HG03378 (cell line): Measurements from ENCODE around the gene ST8SIA6.
"Not testable (repeated sequence)": the region's sequence is repeated elsewhere in the genome, so short reads cannot be mapped to it uniquely, and the experiment has no call there.

Experiments used
- ATAC-seq: cut with Tn5 transposase; IDR thresholded peaks from one replicate; pipeline ENCODE4 v1.9.1; 2021; ENCODE audit warnings: mild to moderate bottlenecking, moderate library complexity; ENCODE audit not compliant: unreplicated experiment

The ST8SIA6 gene

DNA sequence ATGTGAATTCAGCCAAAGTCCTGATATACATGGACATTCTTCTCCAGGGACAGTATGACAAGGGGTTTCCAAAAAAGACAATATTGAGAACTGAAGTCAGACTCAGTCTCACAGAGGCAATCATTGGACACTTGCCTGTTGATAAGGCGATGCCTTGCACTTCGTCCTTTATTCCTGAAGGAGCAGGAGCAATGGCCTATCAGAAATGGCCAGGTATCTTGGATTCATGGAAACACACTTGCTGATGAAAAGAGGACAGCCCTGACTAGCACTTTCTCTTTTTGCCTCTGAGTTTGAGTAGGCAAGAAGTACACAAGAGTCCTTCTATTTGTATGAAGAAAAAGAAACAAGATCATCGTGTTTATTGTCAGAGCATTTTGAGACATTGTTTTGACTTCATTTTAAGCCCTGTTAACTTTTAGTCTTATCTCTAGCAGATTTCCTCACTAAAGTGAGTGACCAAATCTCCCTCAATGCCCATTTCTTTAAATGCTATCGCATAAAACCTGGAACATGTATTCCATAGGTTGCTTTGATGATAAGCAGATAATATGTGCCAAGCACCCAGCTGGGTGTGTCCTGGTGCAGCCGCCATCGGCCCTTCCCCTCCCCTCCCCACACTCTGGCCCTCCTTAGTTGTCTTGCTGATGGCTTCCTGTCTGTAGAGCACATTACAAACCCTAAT lies 26.6 kb downstream of the ST8SIA6 start:
- ATAC-seq = no peak

DNA sequence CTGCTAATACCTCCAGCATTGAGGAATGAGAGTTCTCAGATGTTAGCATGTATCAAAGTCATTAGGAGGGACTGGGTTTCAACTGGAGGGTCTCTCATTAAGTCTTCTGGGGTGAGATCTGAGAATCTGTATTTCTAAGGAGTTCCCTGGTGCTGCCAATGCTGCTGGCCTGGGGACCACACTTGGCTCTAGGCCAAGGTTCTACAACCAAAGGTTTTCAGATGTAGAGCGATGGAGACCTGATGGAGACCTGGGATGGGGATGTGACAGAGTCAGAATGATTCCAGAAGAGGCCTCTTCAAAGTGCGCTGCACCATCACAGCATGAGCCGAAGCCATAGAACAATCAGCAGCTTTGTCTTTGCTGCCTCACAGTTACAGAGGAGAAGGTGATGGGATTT lies 27.2 kb downstream of the ST8SIA6 start:
- no peak for ATAC-seq

DNA sequence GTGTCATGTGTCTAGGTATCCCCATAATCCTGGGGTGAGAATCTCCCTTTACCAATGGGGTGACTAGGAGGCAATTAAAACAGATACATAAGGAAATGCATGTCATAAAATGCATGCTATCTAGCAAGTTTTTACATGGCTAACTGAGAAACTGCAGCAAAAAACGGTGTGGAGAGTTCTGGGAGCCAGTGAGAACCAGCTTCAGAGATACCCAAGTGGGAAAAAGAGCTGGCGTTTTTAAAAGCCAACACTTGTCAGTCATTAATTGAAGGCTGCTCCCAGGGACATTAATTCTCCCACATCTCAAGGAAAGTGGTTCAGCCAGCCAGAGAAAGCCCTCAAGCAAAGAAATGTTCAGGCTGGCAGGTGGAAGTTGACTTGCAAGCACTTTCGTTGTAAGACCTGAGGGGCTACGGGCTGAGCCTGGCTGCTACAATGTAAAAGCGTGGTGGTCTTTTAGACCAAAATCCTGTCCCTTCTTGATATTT lies 28.1 kb downstream of the ST8SIA6 start:
- no peak for ATAC-seq

DNA sequence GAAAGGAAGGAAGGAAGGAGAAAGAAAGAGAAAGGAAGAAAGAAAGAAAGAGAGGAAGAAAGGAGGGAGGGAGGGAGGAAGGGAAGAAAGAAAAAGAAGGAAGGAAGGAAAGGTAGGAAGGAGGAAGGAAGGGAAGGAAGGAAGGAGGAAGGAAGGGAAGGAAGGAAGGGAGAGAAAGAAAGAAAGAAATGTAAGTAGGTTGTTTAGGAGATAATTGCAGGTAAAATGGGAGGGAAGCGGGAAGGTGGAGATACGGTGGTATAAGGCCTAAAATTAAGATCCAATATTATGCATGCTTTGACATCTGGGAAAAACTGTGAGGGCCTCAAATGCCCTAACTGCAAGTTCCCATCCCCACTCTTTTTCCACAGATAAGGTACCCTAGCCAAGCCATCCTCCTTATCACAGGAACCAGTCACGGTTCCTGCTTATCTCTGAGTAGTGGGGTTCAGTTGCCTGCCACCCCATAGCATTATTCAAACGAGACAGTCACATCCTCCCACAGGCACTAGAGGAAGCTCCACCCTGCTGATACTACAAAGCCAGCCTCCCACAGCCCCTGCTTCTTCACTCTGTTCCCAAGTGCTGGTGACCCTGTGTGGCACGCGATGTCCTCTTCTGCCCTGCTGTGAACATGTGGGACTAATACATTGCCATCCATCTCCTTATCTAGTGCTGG lies 28.7 kb downstream of the ST8SIA6 start:
- ATAC-seq = no peak

DNA sequence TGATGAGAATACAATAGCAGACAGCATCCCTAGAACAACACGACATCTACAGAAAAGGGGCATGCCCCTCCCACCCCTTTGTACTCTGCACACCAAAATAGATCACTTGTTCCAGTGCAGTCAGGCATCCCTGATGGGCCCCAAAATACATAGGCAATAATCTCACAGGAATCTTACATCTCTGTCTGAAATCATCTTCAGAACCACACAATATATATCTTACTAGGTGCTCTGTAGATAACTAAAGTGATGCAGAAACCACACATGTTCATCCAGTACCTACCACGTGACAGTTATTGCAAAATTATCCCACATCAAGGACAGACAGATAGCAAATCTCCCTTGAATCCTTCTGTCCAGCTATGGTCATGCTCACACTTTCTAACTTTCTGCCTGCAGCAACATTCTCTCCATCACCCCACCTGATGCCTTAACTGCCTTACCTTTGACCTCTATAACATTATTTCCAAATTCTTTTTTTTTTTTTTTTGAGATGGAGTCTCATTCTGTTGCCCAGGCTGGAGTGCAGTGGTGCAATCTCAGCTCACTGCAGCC lies 30.7 kb downstream of the ST8SIA6 start:
- no peak for ATAC-seq

DNA sequence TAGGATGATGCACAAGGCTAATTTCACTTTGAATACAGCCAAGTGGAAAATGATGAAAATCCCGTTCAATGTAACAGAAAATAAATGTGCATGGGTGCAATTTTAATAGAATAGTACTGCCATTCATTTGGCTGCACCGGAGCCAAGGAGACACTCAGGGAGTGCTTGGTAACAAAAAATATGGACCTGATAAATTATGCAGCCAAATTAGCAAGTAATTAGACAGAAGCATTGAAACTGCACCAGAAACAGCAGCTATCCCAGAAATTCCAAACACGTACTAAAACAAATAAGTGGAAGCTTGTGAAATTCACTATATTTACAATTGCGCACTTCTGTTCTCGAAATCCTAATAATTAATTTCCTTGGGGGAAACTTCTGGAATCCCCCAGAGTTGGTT lies 31.5 kb downstream of the ST8SIA6 start:
- no peak for ATAC-seq

DNA sequence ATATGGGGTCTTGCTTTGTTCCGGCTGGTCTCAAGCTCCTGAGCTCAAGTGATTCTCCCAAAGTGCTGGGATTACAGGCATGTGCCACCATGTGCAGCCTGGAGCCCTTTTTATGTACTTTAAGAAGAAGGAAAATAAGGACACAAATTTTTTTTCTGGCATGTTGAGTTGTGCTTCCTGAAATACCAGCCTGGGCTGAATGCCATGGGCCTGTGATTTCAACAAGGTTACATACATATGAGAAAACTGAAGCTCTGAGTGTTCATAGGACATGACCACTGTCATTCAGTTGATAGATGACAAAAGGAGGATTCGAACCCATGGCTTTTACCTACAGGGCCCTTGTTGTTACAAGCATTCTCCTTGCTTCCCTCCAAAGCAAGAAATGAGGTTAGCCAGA lies 36.1 kb downstream of the ST8SIA6 start:
- no peak for ATAC-seq

DNA sequence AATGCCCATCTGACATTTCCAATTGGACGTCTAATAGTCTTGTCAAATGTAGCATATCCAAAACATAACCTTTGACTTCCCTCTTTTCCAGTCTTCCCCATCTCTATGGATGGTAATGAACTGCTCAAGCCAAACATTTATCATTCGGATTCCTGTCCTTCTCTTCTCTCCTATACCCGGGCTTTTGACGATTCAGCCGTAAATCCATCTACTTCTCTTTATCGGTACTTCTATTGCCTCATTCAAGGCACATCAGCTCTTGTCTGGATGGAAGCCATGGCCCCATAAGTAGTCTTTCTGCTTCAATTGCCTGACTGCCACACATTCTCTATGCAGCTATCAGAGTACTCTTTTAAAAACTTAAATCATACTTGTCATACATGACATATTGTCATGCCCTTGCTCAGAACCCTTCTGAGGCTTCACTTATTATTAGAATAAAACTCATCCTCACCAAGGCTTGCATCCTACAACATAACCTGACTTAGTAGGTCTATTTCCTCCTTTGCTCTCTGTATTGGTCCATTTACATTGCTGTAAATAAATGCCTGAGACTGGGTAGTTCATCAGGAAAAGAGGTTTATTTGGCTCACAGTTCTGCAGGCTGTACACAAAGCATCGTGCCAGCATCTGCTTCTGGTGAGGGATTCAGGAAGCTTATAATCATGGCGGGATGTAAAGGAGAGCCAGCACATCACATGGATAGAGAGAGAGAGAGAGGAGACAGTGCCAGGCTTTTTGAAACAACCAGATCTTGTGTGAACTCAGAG lies 37.8 kb downstream of the ST8SIA6 start:
- ATAC-seq = no peak

DNA sequence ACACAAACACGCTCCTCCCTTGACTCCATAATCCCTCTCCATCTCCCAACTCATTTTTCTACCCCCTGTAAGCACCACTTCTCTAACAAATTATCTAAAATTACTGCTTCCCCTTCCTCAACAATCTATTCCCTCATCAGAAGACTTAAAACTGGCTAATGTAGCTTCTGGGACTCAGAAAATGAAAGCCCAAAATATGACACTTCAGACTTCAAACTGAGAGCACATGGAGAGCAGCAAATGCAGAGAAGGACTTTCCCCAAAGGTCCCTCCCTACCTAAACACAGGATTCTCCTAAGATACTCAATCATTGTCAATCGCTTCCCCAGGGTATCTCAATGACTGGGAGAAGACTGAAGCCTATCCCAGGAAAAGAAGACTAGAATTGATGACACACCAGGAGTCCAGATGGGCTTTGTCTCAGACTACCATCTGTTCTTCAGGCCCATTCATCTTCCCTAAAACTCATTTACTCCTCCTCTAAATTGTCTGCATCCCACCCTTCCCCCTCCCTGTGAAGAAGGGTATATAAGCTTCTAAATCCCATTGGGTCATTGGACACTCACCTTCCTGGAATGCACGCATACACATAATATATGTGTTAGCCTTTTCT lies 39.2 kb downstream of the ST8SIA6 start:
- no peak for ATAC-seq

DNA sequence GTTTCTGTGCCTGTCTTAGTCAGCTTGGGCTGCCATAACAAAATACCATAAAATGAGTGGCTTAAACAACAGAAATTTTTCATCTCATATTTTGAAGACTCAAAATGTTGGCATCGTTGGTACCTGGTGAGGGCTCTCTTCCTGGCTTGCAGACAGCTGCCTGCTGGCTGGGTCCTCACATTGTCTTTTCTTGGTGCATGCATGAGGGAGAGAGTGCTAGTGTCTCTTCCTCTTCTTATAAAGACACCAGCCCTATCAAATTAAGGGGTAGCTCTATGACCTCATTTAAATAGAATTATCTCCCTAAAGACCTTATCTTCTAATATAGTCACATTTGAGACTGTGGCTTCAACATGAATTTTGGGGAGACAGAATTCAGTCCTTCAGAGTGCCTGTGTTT lies 39.9 kb downstream of the ST8SIA6 start:
- ATAC-seq = no peak

DNA sequence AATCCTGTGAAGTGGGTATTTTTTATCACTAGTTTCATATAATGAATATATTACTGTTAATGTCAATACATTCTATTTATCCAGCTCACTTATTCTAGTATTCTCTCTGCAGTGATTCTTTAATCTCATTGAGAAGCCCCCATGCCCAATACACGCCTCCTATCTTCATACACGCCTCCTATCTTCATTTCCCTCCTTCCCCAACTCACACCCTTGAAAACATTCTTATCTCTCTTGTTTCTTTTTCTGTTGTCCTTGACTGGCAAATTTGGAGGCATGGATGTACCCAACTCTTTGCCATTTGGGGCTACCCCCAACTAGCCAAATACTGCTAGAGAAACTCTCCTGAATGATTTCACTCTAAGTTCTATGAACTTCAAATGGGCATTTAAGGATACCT lies 40.5 kb downstream of the ST8SIA6 start:
- no peak for ATAC-seq

DNA sequence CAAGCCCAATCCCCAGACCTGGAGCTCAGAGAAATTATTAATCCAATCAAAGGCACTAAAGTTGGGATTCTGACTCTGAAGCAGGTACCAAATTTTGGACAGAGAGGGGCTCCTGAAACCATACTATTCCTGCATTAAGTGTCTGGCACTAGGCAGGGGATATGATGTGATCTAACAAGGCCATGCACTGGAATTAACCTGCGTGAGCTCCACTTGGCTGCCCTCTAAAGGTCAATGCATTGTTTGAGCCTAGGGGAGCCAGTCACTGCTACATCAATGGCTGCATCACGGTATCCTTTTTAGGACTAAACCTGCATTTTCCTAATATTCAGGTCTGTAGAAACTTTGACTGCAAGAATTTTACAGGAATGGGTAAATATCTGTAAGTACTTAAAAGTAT lies 42.1 kb downstream of the ST8SIA6 start:
- no peak for ATAC-seq

DNA sequence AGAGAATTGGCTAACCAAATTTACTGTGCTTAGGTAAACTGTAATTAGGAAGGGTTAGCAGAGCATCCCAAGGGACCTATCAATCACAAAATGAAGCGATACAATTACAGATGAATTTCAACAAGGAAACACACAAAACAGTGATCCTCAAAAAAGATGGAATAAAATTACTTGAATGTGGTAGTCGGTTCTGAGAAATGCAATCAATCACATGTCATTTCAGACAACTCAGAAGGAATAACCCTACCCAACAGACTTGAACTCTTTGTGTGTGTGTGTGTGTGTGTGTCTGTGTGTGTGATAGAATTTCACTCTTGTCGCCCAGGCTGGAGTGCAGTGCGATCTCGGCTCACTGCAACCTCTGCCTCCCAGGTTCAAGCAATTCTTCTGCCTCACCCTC lies 43.5 kb downstream of the ST8SIA6 start:
- no peak for ATAC-seq

DNA sequence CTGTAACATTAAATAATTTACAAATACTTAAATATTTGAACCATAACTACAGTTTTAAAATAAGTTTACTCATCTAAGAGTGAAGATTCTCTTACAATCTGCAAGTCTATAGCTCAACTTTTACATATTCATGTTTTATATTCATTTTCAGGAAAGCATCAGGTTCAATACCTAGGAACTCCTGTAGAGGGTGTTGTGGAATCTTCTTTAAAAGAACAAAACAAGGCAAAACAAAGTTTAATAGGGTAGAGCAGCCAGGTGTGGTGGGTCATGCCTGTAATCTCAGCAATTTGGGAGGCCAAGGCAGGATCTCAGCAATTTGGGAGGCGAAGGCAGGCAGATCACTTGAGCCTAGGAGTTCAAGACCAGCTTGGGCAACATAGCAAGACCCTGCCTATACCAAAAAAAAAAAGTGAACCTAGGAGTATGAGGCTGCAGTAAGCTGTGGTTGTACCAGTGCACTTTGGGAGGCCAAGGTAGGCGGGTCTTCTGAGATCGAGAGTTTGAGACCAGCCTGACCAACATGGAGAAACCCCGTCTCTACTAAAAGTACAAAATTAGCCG lies 45.1 kb downstream of the ST8SIA6 start:
- no peak for ATAC-seq

DNA sequence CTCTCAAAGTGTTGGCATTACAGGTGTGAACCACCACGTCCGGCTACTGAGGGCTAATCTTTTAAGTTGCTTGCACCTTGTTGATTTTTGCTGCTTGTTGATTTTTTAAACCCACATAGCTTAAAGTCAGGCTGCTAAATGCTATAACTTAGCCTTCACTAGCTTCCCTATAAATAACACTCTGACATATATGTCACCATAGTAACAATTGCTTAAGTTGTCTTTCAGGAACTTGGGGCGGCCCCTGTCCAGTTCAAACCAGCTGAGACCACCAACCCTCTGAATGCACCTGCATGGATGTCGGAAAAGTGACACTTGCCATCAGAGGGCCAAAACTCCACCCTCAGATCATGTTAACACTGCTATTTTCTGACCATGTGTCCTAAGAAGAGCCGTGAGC lies 47.3 kb downstream of the ST8SIA6 start:
- no peak for ATAC-seq

DNA sequence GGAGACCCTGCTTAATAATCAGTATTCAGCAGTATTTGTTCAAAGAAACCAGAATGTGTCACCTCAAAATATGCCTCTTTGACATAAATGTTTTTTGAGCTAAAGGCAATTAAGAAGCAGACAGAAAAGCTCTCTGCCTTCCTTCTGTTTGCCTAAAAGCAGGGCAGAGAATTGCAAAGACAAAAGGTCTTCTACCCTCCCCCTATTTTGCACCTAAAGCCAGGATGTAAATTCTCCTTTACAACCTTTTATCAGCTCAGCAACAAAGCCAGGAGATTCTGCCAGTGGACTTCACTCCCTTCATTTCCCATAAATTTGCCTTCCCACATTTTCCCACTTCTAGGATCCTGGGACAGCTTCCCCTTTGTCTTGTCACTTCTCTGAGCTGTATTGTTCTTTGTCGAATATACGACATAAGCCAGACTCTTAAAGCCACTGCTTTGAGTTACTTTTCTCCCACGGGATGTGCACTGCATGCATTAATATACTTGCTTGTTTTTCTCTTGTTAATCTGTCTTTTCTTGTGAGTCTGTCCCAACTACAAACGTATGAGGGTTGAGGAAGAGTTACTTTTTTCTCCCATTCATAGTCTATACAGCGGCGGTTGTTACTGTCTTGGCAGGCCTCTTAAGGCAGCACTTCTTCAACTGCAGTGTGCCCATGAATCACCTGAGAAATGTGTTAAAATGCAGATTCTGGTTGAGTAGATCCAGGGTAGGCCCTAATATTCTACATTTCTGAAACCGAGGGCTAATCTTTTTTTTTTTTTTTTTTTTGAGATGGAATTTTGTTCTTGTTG lies 48.2 kb downstream of the ST8SIA6 start:
- no peak for ATAC-seq

DNA sequence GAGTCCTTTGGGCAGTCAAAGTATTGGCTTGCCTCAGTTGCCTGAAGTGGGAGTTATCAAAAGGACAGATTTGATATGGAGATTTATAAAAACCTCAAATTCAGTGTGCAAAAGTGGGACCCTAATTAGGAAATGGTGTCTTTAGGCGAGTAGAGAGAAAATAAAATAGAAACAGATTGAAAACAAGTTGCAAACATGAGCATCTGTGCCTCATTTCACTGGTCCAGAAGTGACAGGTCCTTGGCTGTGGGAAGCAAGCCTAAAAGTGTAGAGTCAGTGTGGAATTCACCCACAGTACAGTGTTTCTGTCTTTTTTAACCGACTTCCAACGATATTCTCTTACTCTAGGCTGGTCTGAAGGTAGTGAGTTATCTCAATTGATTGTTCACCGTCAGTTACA lies 51.2 kb downstream of the ST8SIA6 start:
- ATAC-seq = no peak

DNA sequence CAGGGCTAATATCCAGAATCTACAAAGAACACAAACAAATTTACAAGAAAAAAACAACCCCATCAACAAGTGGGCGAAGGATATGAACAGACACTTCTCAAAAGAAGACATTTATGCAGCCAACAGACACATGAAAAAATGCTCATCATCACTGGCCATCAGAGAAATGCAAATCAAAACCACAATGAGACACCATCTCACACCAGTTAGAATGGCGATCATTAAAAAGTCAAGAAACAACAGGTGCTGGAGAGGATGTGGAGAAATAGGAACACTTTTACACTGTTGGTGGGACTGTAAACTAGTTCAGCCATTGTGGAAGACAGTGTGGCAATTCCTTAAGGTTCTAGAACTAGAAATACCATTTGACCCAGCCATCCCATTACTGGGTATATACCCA lies 52.4 kb downstream of the ST8SIA6 start:
- not testable (repeated sequence) for ATAC-seq

DNA sequence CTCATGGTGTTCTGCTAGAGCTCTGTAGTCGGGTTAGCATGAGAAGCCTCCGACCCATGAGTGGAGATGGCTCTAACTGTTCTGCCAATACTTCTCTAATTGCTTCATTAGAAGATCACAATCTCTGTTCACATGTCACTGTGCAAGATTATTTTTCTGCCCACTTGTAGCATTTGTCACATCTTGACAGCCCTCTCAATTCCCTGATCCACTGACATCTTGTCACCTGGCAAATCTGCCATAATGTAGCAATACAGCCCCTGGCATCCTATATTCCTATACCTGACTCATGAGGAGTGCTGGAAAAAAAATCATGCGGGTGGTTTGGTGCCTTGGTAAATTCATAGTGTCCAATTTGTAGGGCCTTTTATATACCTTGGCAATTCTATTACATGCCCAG lies 58.4 kb downstream of the ST8SIA6 start:
- ATAC-seq = no peak

DNA sequence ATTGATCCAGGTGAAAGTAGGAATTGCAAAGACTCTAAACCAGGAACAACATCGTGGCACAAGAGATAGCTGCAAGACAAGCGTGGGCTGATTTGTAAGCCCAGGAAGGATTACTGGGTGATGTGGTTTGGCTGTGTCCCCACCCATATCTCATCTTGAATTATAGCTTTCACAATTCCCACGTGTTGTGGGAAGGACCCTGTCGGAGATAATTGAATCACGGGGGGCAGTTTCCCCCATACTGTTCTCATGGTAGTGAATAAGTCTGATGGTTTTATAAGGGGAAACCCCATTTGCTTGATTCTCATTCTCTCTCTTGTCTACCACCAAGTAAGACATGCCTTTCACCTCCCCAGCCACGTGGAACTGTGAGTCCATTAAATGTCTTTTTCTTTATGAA lies 59.5 kb downstream of the ST8SIA6 start:
- no peak for ATAC-seq
